ENCODE measurements around the gene RXFP4.
A peak's percentile ranks its signal among the peaks of the same experiment; 100 is the strongest.
"Not testable (repeated sequence)": the region's sequence is repeated elsewhere in the genome, so short reads cannot be mapped to it uniquely, and the experiment has no call there.

The RXFP4 gene

GRCh38 chr1:155929057-155929456 is 12.4 kb upstream of the RXFP4 start:
- peak in 1 of 2 donors; percentile 47 for DNase-seq (ENCODE audit: low read depth in 2 of 2)
- TF ChIP-seq CTCF (IDR thresholded peaks at IDR 0.05; ENCODE audit: low read depth, low read length), result no peak
- H3K4me3 ChIP-seq (replicated peaks in 1 of 2; ENCODE audit: low read depth in 2 of 2, low read length in 2 of 2), result no peak overlapping the region

GRCh38 chr1:155930725-155931124 is 10.7 kb upstream of the RXFP4 start:
- DNase-seq (ENCODE audit: low read depth in 2 of 2), result not testable (repeated sequence)
- H3K4me3 ChIP-seq (replicated peaks in 1 of 2; ENCODE audit: low read depth in 2 of 2, low read length in 2 of 2), result peak overlapping the region in 1 of 2 donors; percentile 9

- DNase-seq (ENCODE audit: low read depth in 2 of 2), result peak in 1 of 2 donors; percentile 39
- no peak for TF ChIP-seq CTCF (IDR thresholded peaks at IDR 0.05; ENCODE audit: low read depth, low read length)
- peak overlapping the region in 1 of 2 donors; percentile 34 for H3K4me3 ChIP-seq (replicated peaks in 1 of 2; ENCODE audit: low read depth in 2 of 2, low read length in 2 of 2)
Measured at GRCh38 chr1:155931332-155932038, 10.0 kb upstream of the RXFP4 start.

- TF ChIP-seq CTCF (IDR thresholded peaks at IDR 0.05; ENCODE audit: low read depth, low read length), result no peak
- no peak for DNase-seq (ENCODE audit: low read depth in 2 of 2)
- peak overlapping the region in 1 of 2 donors; percentile 5 for H3K4me3 ChIP-seq (replicated peaks in 1 of 2; ENCODE audit: low read depth in 2 of 2, low read length in 2 of 2)
Measured at GRCh38 chr1:155932081-155932480, 9.4 kb upstream of the RXFP4 start.

- TF ChIP-seq CTCF (IDR thresholded peaks at IDR 0.05; ENCODE audit: low read depth, low read length), result no peak
- H3K4me3 ChIP-seq (replicated peaks in 1 of 2; ENCODE audit: low read depth in 2 of 2, low read length in 2 of 2), result peak overlapping the region in 1 of 2 donors; percentile 74
- peak in 1 of 2 donors; percentile 72 for DNase-seq (ENCODE audit: low read depth in 2 of 2)
Measured at GRCh38 chr1:155932487-155932886, 9.0 kb upstream of the RXFP4 start.

- DNase-seq (ENCODE audit: low read depth in 2 of 2), result no peak
- H3K4me3 ChIP-seq (replicated peaks in 1 of 2; ENCODE audit: low read depth in 2 of 2, low read length in 2 of 2), result peak overlapping the region; percentile 74 to 88
- no peak for TF ChIP-seq CTCF (IDR thresholded peaks at IDR 0.05; ENCODE audit: low read depth, low read length)
Measured at GRCh38 chr1:155933591-155934096, 7.8 kb upstream of the RXFP4 start.

GRCh38 chr1:155934097-155934935 is 7.1 kb upstream of the RXFP4 start, which contains the start of gene KHDC4:
Gene KHDC4, minus strand, starts transcription at chr1:155934413. Its CDS starts 40 bp downstream, at chr1:155934373.
- TF ChIP-seq CTCF (IDR thresholded peaks at IDR 0.05; ENCODE audit: low read depth, low read length), result peak; percentile 5
- peak; percentile 99 for DNase-seq (ENCODE audit: low read depth in 2 of 2)
- H3K4me3 ChIP-seq (replicated peaks in 1 of 2; ENCODE audit: low read depth in 2 of 2, low read length in 2 of 2), result peak within 1 kb of the TSS; percentile 74 to 88
